Chondrocyte (in vitro differentiated cells): Measurements from ENCODE around the gene HNRNPUL1. TPM values are rescaled to one million over a fixed set of nuclear protein-coding genes. Genes with fewer than 3 reads are reported as not detected.

Source experiments
- DNase-seq: peaks from one replicate; pipeline ENCODE4 v3.0.0; 2021; ENCODE audit warnings: mixed read lengths, low spot score
- H3K27ac Mint-ChIP-seq: one replicate; pipeline ENCODE4 v1.8.0; 2021; ENCODE audit warnings: mild to moderate bottlenecking, moderate library complexity, mixed read lengths; ENCODE audit not compliant: unreplicated experiment
- H3K27me3 Mint-ChIP-seq: 2 replicates; pipeline ENCODE4 v1.8.0; 2021; ENCODE audit warnings: low read depth, mixed read lengths
- H3K36me3 Mint-ChIP-seq: 2 replicates; pipeline ENCODE4 v1.8.0; 2021; ENCODE audit warnings: low read depth, mixed read lengths
- H3K4me1 Mint-ChIP-seq: 2 replicates; pipeline ENCODE4 v1.8.0; 2021; ENCODE audit warnings: low read depth, mild to moderate bottlenecking, mixed read lengths
- H3K4me3 Mint-ChIP-seq: one replicate; pipeline ENCODE4 v1.8.0; 2021; ENCODE audit warnings: mild to moderate bottlenecking, moderate library complexity, mixed read lengths; ENCODE audit not compliant: unreplicated experiment
- H3K9me3 Mint-ChIP-seq: 2 replicates; pipeline ENCODE4 v1.8.0; 2021; ENCODE audit warnings: low read depth, mixed read lengths
- total RNA-seq: library from RNA; stranded (reverse); gene quantifications from 3 replicates; pipeline ENCODE4 v1.2.1, GENCODE V29; 2021
- TF ChIP-seq, protein P1 (sequence below): fragments of 200-600 bp; sonication (generic); IDR thresholded peaks from 2 replicates; pipeline ENCODE4 v1.5.0; 2021; ENCODE audit warnings: antibody characterized with exemption, mild to moderate bottlenecking, moderate library complexity

HNRNPUL1 gene
- total RNA-seq, 1 donor from 2014 or later = 158 TPM

- Mint-ChIP-seq H3K4me3 (peak overlapping the region; percentile 56), H3K4me1 (peaks cover 75% of the 10 kb centered on the region), H3K36me3 (peaks cover 12% of the 10 kb centered on the region), H3K9me3 (no peaks in the 10 kb centered on the region), H3K27ac (peak overlapping the region; percentile 100), H3K27me3 (no peaks in the 10 kb centered on the region)
- DNase-seq = no peak
- TF ChIP-seq, protein P1, sequence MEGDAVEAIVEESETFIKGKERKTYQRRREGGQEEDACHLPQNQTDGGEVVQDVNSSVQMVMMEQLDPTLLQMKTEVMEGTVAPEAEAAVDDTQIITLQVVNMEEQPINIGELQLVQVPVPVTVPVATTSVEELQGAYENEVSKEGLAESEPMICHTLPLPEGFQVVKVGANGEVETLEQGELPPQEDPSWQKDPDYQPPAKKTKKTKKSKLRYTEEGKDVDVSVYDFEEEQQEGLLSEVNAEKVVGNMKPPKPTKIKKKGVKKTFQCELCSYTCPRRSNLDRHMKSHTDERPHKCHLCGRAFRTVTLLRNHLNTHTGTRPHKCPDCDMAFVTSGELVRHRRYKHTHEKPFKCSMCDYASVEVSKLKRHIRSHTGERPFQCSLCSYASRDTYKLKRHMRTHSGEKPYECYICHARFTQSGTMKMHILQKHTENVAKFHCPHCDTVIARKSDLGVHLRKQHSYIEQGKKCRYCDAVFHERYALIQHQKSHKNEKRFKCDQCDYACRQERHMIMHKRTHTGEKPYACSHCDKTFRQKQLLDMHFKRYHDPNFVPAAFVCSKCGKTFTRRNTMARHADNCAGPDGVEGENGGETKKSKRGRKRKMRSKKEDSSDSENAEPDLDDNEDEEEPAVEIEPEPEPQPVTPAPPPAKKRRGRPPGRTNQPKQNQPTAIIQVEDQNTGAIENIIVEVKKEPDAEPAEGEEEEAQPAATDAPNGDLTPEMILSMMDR = no peak
Observed at GRCh38 chr19:41322451-41322850, 58.3 kb downstream of the HNRNPUL1 start.

GRCh38 chr19:41323023-41323422, 58.9 kb downstream of the HNRNPUL1 start:
- DNase-seq = no peak
- Mint-ChIP-seq H3K4me3 (peak overlapping the region; percentile 56), H3K9me3 (no peaks in the 10 kb centered on the region), H3K4me1 (peaks cover 79% of the 10 kb centered on the region), H3K27ac (peak overlapping the region; percentile 100), H3K36me3 (peaks cover 11% of the 10 kb centered on the region), H3K27me3 (no peaks in the 10 kb centered on the region)
- TF ChIP-seq, protein P1 = no peak

DNA sequence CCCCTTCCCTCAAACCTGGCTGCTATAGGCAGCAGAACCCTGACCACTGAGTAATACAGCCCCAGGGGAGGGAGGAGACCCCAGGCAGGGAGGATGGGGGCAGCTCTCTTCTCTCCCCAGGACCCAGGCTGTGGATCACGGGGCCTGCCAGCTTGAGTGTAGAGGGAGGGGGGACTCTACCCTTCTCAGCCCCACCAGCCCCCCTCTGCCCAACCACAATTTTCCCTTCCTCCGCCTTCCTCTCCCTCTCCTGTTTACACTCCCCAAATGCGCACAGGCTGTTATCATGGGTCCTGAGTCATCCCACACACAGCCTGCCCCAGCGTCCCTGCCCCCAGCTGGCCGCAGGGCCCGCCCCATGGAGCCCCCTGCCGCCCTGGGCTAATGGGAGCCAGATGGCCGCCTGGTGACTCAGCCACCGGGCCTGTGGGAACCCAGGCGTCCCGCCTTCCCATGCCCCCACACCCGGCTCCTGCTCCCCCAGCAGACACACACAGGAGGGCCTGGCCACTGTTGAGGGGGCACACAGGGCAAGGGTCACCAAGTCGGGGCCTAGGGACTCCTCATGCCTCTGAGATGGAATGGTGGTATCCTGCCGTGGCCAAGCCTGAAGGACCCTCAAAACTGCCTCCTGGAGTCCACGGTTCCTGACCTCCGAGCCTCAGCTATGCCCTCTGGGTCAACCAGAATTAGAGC, 59.4 kb downstream of the HNRNPUL1 start:
- H3K9me3 Mint-ChIP-seq = no peaks in the 10 kb centered on the region
- TF ChIP-seq, protein P1 = no peak
- H3K36me3 Mint-ChIP-seq = peaks cover 9% of the 10 kb centered on the region
- peak overlapping the region; percentile 100 for H3K27ac Mint-ChIP-seq
- peaks cover 84% of the 10 kb centered on the region for H3K4me1 Mint-ChIP-seq
- H3K27me3 Mint-ChIP-seq = no peaks in the 10 kb centered on the region
- no peak for DNase-seq
- peak overlapping the region; percentile 56 for H3K4me3 Mint-ChIP-seq

DNA sequence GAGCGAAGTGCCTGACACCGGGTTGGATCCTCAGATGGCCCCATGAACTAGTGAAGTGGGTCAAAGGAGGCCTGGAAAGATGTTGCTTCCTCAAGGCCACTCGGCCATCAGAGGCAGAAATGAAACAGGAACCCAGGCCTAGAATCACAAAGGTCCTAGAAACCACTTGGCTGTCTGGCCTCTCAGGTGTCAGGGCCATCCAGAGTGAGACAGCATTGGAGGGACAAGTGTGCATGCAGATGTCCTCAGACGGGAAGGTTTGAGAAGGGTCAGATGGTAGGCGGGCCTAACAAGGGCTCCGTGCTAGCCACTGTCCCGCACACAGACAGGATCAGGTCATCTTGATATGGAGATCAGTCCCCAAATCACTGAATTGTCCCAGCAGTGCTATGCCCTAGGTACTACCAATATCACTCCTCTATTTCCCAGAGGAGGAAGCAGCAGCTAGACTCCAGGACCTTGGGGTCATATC, 60.1 kb downstream of the HNRNPUL1 start:
- Mint-ChIP-seq H3K4me3 (peak overlapping the region; percentile 63), H3K4me1 (peaks cover 90% of the 10 kb centered on the region), H3K36me3 (peaks cover 13% of the 10 kb centered on the region), H3K27me3 (no peaks in the 10 kb centered on the region), H3K27ac (peak overlapping the region; percentile 100), H3K9me3 (no peaks in the 10 kb centered on the region)
- no peak for DNase-seq
- TF ChIP-seq, protein P1 = no peak

GRCh38 chr19:41324921-41325639, 60.9 kb downstream of the HNRNPUL1 start:
- TF ChIP-seq, protein P1 = no peak
- no peak for DNase-seq
- H3K4me1 Mint-ChIP-seq = peaks cover 82% of the 10 kb centered on the region
- H3K9me3 Mint-ChIP-seq = no peaks in the 10 kb centered on the region
- peak overlapping the region; percentile 100 for H3K27ac Mint-ChIP-seq
- H3K27me3 Mint-ChIP-seq = no peaks in the 10 kb centered on the region
- peak overlapping the region; percentile 63 for H3K4me3 Mint-ChIP-seq
- peaks cover 13% of the 10 kb centered on the region for H3K36me3 Mint-ChIP-seq
